Stimulated activated CD8-positive, alpha-beta memory T cell treated with anti-CD3 and anti-CD28 coated beads, Interleukin-4, amount 100 ng/mL, for 24 hours (primary cell): ENCODE measurements around the gene TMEM163.
"Not testable (repeated sequence)": the region's sequence is repeated elsewhere in the genome, so short reads cannot be mapped to it uniquely, and the experiment has no call there.

ENCODE experiments used
- DNase-seq: peaks from one replicate; pipeline ENCODE4 v3.0.0-alpha.2; 2020; ENCODE audit warnings: low read depth

TMEM163 gene

DNA sequence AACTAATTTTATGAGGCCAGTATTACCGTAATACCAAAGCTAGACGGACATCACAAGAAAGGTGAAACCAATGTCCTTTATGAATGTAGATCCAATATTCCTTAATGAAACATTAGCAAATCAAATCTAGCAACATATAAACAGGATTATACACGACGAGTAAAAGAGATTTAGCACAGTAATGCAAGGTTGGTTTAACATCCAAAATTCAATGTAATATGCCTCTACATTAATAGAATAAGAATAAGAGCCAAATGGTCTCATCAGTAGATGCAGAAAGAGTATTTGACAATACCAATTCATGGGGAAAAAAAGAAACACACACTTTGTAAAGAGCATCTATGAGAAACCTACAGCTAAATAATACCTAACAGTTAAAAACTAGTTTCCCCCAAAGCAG lies 99.5 kb downstream of the TMEM163 start:
- no peak for DNase-seq

DNA sequence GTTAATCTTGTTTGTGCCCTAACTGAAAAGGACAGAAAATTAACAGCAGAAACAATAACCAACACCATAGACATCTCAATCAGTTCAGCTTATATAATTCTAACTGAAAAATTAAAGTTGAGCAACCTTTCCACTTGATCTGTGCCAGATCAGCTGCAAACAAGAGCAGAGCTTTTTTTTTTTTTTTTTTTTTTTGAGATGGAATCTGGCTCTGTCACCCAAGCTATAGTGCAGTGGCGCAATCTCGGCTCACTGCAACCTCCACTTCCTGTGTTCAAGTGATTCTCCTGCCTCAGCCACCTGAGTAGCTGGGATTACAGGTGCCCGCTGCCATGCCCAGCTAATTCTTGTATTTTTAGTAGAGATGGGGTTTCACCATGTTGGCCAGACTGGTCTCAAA lies 103.3 kb downstream of the TMEM163 start:
- DNase-seq = not testable (repeated sequence)

DNA sequence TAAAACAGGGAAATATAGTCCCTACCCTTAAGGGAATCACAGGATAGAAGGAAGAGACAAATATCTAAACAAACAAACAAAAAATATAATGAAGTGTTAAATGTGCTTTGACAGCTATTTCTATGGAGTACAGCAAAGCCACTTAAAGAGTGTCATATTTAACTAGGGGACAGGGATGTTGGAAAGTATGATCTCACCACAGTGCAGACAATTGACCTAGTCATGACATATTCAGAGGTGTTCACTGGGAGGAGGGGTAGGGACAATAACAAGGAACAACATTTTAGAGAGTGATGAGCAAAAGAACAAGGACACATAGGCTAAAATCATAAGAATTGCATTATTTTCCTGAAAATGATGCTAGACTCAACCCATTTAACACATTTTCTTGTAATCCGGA lies 107.5 kb downstream of the TMEM163 start:
- no peak for DNase-seq

DNA sequence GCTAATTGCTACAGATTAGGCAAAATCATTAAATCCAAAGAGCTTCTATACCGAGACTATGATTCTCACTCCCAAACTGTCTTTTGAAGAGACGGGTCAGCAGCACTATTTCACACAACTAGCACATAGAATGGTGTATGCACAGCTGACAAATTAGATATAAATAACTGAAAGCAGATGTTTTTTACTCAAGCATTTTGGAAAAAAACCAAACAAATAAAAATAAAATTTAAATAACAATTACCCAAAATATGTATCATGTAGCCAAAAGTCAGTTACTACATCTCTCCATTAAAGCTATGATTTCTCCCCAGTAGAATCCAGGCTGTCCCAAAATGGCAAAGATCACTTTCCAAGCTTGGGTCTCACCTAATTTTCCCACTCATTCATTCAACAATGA lies 107.9 kb downstream of the TMEM163 start:
- no peak for DNase-seq

DNA sequence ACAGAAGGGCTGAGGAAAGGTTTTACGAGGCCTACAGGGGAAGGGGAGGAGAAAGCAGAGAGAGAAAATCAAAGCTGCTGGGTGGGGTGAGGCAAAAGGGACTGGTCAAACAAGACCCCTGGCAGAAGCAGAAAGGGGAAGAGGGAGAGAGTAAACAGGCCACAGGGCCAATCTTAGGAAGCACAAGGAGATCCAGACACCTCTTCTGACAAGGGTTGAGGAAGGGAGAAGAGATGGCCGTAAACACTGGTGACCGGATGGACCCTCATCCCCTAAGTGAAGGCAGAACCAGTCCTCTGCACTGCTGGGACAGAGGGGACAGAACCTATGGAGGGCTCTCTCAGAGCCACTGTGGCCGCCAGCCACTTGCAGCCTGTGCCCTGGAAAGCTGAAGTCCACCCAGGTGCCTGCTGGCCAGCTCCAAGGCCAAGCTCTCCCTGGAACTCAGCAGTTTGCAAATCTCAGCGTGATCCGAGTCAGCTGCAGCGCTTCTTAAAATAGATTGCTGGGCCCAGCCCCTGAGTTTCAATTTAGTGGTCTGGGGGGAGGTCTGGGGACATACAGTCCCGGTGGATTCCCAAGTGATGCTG lies 108.8 kb downstream of the TMEM163 start:
- no peak for DNase-seq

DNA sequence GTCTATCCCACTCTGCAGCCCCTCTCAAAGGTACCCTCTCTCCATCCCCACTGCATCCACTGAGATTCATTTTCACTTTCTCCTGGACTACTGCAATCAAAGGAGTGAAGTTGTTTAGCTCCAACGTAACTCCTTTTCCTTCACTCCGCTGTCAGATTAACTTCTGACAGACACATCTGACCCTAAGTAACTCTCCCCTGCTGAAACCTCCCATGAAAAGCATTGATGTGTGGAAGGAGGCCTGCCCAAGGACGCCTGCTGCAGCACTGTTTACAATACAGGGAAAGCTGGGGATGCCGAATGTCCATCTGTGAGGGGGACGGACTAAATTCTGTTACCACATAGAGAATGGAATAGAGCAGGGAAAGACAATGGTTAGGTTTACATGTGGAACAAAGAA lies 114.8 kb downstream of the TMEM163 start:
- no peak for DNase-seq

DNA sequence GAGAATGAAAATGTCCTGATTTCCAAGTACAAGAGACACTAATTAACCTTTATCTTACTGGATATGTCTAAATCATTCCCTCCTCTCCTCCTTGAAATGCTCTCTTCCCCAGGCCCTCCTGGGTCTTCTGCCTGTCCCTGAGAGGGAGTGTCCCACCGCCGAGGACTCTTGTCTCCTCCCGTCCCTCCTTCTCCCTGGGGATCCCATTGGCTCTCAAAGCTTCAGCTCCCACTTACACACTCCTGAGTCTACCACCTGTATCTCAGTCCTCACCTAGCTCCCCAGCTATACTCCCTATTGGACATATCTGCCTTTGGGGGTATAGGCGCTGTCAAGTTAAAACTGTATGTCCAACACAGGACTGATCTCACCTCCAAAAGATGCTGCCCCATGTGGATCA lies 116.1 kb downstream of the TMEM163 start:
- DNase-seq = no peak

DNA sequence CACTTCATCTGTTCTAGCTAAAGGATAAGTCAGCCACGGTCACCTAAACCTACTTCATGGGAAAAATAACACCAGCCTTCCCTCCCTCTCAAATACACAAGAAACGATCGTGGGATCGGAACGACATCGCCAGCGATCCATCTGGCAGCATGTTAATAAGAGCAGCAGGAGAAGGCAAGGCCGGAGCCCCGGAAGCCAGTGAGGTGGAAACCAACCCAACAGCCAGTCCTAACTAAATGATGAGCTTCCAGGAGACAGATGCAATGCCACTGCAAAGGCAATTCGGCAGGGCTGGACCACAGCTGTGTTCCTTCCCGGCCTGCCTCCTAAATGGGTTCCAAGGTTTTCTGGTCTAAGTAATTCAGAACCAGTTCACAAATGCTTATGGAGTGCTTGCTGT lies 117.5 kb downstream of the TMEM163 start:
- DNase-seq = no peak

DNA sequence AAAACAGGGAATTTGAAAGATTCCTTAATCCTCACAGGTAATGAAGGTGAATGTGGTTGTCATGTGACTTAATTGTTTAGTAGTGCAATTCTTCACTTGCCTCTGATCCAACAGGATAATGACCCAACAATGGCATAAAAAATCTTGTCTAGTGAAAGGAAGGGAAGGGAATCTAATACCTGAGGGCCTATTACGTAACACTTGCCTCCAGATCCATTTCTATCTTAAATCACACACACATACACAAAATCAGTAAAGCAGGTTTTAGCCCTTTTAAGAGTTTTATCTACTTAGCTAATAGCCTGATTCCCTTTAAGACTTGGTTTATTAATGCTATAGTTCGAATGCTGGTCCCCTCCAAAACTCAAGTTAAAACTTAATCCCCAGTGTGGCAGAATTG lies 118.6 kb downstream of the TMEM163 start:
- DNase-seq = no peak

DNA sequence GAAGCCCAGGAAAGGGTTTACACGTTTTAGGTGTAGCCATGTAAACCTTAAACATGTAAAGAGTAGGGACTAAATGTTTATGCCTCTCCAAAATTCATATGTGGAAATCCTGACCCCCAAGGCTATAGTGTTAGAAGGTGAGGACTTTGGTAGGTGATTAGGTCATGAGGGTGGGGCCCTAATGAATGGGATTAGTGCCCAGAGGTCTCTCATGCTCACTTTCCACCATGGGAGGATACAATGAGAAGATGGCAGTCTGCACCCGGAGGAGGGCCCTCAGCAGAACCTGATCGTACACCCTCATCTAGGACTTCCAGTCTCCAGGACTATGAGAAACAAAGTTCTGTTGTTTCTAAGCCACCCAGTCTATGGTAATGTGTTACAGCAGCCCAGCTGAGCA lies 119.6 kb downstream of the TMEM163 start:
- DNase-seq = no peak

DNA sequence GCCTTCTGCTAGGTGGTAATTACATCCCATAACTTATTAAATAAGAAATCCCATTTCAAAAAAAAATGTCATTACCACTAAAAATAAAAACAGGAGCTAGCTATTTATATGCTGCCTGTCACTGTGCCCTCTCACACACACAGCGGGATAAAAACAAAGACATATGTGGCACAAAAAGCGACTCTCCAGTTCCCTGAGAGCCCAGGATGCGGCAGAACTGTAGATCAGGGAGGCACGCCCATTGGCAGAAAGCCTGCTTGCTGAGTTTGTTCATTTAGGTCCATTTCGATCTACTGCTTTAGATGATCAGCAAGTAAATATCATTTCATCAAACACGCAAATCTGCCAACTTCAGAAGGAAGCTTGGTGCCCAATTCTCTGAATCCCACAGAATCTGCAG lies 124.4 kb downstream of the TMEM163 start:
- DNase-seq = no peak

DNA sequence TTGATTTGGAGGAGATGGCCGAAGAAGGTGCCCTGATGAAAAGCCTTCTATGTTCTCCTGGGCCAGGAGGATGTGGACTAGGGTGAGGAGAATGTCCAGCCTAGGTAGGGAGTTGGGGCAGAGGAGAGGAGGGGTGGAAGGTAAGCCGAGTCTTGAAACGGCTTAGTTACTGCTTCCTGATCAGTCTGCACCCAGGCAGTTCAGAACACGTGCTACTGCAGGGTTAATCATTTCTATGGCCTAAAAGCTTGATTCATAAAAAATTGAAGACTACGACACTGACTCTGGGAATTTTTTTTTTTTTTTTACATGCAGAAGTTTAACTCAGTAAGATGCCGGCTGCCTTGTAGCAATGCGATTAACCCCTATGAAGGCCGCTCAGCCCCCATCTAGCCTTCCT lies 125.3 kb downstream of the TMEM163 start:
- DNase-seq = no peak

DNA sequence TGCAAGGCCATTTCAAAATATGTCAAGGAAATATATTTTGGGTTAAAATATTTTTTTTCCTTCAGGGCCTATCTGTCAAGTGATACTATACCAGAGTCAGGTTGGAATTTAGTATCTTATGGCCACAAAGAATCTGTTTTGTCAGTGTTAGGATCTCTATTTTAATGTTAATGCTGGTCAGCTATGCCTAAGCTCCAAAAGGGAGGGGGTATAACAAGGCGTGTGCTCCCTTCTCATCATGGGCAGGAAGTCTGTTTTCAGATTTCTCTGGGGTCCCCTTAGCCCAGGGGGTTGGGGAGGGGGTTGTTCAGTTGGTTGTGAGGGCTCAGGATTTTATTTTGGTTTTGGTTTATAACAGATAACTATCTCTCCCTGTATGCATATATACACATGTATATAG lies 126.4 kb downstream of the TMEM163 start:
- DNase-seq = no peak

DNA sequence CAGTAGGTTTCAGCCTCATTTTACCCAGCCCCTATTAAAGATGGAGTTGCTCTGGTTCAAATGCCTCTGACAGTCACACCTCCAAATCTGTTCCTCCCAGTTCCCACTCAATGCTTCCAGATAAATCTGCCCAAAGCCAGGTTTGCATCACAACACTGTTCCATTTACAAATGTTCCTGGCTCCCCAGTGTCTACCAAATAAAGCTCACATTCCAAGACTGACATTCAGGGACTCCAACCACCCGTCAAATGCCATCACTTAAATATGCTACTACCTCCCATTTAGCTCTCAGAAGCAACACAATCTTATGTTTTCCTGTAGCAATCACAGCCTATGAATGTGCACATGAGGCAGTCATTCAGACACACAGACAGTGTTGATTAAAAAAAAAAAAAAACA lies 127.3 kb downstream of the TMEM163 start:
- no peak for DNase-seq

DNA sequence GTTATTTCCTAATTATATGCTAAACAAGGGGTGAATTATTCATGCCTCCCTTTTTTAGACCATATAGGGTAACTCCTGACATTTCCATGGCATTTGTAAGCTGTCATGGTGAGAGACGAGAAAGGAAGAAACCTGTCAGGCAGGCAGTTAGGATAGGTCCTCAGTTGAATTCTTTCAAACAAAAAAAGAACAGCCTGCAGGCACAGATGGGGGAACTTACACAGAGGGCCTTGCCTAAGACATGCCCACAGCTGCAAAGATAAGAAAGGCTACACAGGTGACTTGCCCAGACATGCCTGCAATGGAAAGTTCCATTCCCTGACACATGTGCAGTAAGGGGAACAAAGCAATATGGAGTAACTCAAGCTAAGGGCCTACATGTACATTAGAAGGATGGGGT lies 128.1 kb downstream of the TMEM163 start:
- no peak for DNase-seq

DNA sequence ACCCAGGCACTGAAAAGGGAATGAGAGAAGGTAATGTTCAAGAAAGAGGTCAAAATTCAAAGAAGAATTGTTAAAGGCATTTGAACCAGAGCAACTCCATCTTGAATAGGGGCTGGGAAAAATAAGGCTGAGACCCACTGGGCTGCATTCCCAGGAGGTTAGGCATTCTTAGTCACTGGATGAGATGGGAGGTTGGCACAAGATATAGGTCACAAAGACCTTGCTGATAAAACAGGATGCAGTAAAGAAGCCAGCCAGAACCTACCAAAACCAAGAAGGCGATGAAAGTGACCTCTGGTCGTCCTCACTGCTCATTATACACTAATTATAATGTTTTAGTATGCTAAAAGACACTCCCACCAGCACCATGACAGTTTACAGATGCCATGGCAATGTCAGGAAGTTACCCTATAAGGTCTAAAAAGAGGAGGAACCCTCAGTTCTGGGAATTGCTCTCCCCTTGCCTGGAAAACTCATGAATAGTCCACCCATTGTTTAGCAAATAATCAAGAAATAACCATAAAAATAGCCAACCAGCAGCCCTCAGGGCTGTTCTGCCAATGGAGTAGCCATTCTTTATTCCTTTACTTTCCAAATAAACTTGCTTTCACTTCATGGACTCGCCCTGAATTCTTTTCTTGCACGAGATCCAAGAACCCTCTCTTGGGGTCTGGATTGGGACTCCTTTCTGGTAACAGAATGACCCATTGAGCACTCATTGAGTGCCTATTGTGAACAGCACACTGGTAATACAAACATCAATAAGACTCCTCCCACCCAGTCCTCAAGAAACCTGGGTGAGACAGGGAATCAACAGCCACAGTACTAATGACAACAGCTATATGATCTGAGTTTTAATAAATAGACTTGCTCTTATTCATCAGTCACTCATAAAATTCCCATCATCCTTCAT lies 129.4 kb downstream of the TMEM163 start:
- DNase-seq = not testable (repeated sequence)

DNA sequence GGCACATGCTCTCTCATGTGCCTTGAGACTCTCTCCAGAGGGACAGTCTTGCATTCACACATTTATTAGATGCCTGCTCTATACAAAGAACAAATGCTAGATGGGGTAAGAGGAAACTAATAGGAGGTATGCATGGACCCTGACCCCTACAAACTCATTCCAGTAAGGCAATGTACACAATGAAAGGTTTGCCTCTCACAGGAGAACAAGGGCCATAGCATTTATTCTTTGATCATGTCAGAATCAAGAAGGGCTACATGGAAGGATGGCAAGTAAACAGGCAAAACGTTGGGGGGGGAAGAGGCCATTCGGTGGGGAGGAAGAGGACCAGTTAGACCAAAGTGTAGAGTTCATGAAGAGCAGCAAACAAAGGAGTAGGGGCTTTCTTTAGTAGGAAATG lies 130.2 kb downstream of the TMEM163 start:
- no peak for DNase-seq

DNA sequence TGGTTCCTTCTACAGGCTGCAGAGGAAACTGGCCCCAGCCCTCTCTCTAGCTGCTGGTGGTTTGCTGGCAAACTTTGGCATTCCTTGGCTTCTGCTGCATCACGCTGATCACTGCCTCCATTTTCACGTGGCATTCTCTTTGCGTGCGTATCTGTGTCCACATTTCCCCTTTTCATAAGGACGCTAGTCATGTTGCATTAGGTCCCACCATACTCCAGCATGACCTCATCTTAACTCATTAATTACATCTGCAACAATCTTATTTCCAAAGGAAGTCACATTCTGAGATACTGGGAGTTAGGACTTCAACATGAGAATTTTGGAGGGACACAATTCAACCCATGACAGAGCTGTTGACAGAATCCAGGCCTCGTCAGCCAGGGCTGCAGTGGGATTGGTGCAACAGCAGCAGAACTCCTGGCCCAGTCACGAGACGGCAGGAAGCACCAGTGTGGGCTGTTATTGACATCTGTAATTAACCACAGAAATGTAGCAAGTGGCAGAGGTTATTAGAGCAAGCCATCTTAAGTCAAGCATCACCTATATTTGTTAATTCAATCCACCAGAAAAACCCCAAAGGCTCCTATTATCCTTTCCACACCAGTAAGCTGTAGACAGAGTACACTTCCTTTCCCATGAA lies 132.4 kb downstream of the TMEM163 start:
- no peak for DNase-seq

DNA sequence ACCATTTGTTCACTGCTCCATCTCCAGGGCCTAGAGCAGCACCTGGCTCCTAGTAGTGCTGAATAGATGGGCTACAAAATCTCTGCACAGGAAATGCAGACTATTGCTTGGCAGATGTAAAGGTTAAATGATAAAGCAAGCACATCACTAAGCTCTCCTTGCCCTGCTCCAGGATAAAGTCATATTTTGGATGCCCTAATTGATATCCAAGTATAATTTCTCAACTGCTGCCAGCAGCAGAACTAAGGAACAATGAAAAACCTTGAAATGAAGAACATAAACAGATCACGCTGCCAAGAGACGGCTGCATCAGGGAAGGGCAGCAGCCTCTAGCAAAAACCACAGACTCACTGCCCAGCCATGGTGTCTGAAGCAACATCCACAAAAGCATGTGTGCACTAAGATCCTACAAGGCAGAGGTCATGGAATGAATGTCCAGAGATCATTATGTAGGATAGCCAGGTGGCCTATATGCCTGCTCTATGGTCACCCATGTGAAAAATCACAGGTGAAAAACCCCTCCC lies 134.7 kb downstream of the TMEM163 start:
- DNase-seq = no peak

DNA sequence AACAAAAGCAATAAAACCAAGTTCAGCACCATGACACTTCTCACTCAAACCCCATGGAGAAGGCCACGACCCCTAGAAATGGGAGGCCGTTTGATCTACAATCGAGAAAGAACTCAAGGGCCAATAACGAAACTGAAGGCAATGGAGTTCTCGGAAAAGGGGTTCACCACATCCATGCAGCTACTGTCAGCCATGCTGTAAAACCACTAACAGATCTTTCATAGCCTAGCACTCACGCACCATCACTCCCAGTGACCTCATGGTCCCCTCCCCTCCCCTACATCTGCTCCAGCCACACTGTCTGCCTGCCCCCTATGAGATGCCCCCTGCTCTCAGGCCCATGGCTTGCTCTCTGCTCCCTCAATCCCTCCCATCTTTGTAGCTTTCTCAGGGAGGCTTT lies 135.3 kb downstream of the TMEM163 start:
- no peak for DNase-seq

DNA sequence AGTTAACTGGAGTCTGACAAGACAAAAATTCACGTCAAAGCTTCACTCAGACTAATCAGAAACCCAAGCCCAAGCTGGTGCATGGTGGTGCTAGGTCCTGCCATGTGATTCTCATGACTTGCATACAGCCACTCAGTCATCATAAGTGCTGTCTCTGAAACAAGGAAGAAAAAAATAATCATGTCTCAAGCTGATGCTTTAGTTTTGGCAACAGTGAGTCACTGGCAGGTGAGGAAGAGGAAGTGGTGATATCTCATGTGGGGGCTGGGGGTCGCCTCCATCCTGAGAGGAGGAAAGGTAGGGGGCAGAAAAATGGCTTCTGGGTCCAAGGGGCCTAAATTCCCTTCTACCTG lies 136.3 kb downstream of the TMEM163 start:
- no peak for DNase-seq

DNA sequence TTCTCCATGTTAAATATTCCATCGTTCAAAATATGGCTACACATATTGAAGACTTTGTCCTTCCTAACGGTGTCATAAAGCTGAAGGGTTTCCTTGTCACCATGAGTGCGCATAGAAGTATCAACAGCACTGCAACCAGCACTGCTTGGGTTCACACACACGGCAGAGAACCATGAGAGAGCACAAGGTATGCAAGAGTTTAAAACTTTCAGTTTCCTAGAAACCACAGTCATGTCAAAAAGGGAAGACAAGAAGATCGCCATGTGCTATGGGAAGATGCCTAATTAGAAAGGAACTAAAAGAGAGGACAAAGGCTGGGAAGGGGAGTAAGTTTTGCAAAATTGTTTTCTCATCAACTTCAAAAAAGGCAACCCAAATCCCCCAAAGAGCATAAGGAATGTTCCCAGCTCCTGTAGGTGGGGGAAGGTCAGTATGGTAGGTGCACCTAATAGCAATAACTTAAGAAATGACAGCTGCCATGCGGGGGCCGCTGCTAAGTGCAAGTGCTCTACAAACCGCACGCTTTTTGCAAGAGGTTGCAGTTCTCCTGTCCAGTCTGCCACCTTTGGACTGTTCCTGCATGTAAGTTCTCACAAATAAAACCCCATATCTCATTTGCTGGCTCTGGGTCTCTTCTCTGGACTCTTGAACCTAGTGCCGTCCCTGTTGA lies 136.8 kb downstream of the TMEM163 start:
- no peak for DNase-seq

DNA sequence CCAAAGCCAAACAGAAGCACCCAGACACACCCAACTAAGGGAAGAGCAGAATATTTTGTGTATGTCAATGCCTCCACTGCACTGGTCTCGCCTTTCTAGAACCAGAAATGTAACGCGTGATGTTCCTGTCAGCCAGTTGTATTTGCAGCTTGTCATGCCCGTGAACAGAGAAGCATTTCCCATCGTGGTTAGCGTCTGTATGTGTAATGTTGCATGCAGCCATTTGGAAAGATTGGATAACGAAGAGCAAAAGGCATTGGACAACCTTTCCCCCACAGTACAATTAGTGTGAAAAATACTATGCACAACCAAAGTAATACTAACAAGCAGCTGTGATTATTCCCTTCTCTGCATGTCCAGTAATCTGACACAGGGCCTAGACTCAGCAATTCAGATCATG lies 140.5 kb downstream of the TMEM163 start:
- DNase-seq = no peak
